Stimulated activated CD8-positive, alpha-beta memory T cell treated with anti-CD3 and anti-CD28 coated beads, Interleukin-7, amount 100 ng/mL, for 48 hours (primary cell): ENCODE data around the gene SCUBE3.

Source experiments
- DNase-seq, 2 donors: peaks; one replicate each; pipeline ENCODE4 v3.0.0-alpha.2; 2020; ENCODE audit warnings: low read depth in 1 of 2; ENCODE audit errors: extremely low read depth in 1 of 2

Gene SCUBE3

GRCh38 chr6:35297601-35298481 lies 84.1 kb downstream of the SCUBE3 start, which contains the start of gene DEF6:
Gene DEF6, plus strand, starts transcription at chr6:35297818. Its CDS starts 39 bp downstream, at chr6:35297857.
- DNase-seq: peak; percentile 80 to 81

DNA sequence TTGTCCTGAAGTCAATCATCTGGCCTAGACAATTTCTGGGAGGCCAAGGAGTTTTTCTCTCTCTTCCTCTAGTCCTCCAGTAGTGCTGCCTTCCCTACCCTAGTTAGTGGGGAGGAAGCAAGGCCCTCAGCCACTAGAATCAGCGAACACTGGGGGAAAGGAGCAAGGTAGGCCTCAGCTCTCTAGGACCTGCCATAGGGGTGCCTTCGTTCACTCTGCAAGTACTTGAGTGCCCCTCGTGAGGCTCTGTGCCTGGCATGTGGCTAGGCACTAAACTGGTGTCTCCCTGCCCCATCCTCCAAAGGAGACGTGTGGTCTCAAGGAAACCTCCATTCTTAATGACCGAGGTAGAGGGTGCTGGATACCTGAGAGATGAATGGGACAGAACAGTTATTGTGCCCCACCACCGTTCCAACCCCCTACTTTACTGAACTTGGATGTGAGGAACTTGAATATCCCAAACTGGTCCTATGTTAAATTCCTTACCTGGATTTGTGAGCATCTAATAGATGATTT lies 84.9 kb downstream of the SCUBE3 start:
- DNase-seq: no peak

GRCh38 chr6:35299674-35300073 lies 85.9 kb downstream of the SCUBE3 start:
- DNase-seq: no peak

DNA sequence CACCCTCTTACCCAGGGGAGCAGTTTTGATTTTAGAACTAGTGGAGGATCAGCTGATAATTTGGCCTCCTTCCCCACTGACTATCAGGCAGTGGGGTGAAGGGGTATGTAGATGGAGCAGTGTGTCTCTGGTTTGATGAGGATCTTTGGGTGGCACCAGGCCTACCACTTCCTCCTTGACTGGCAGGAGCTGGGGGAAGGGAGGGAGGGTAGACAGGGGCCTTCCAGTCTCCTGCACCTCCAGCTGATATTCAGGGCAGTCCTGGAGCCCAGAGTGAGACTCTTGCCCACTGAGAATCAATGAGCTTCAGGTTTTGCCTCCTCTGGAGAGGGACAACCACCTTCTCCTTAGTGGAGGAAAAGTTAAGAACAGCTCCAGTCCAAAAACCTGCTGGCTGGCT lies 87.1 kb downstream of the SCUBE3 start:
- no peak for DNase-seq
